Raji (cell line): ENCODE measurements around the gene CABLES1.

ENCODE experiments used
- POLR2A ChIP-seq: IDR thresholded peaks from 2 replicates; pipeline ENCODE4 v1.6.1; 2011; ENCODE audit warnings: low read depth, low read length, control low read depth; ENCODE audit not compliant: insufficient read depth

The CABLES1 gene

GRCh38 chr18:23207191-23207955, 72.1 kb downstream of the CABLES1 start:
- no peak for TF ChIP-seq POLR2A

GRCh38 chr18:23207994-23208393, 72.7 kb downstream of the CABLES1 start:
- no peak for TF ChIP-seq POLR2A

- no peak for TF ChIP-seq POLR2A
Measured at GRCh38 chr18:23208600-23208999, 73.3 kb downstream of the CABLES1 start.

- no peak for TF ChIP-seq POLR2A
Measured at GRCh38 chr18:23209031-23209430, 73.7 kb downstream of the CABLES1 start.

- TF ChIP-seq POLR2A = no peak
Measured at GRCh38 chr18:23209796-23210195, 74.5 kb downstream of the CABLES1 start.

GRCh38 chr18:23210526-23210925, 75.2 kb downstream of the CABLES1 start:
- TF ChIP-seq POLR2A = no peak

- no peak for TF ChIP-seq POLR2A
Measured at GRCh38 chr18:23211146-23211545, 75.9 kb downstream of the CABLES1 start.

GRCh38 chr18:23212161-23212560, 76.9 kb downstream of the CABLES1 start:
- TF ChIP-seq POLR2A = no peak

GRCh38 chr18:23213200-23213599, 77.9 kb downstream of the CABLES1 start:
- no peak for TF ChIP-seq POLR2A

GRCh38 chr18:23217781-23218180, 82.5 kb downstream of the CABLES1 start:
- TF ChIP-seq POLR2A = no peak

- no peak for TF ChIP-seq POLR2A
Measured at GRCh38 chr18:23220355-23220754, 85.1 kb downstream of the CABLES1 start.

GRCh38 chr18:23223641-23224040, 88.4 kb downstream of the CABLES1 start:
- no peak for TF ChIP-seq POLR2A

- no peak for TF ChIP-seq POLR2A
Measured at GRCh38 chr18:23225503-23225902, 90.2 kb downstream of the CABLES1 start.

GRCh38 chr18:23226391-23226790, 91.1 kb downstream of the CABLES1 start:
- no peak for TF ChIP-seq POLR2A

GRCh38 chr18:23226930-23227725, 91.8 kb downstream of the CABLES1 start:
- TF ChIP-seq POLR2A = no peak

- TF ChIP-seq POLR2A = no peak
Measured at GRCh38 chr18:23227726-23228070, 92.4 kb downstream of the CABLES1 start.
